Measurements from ENCODE around the gene TMEM214.

TMEM214 gene

DNA sequence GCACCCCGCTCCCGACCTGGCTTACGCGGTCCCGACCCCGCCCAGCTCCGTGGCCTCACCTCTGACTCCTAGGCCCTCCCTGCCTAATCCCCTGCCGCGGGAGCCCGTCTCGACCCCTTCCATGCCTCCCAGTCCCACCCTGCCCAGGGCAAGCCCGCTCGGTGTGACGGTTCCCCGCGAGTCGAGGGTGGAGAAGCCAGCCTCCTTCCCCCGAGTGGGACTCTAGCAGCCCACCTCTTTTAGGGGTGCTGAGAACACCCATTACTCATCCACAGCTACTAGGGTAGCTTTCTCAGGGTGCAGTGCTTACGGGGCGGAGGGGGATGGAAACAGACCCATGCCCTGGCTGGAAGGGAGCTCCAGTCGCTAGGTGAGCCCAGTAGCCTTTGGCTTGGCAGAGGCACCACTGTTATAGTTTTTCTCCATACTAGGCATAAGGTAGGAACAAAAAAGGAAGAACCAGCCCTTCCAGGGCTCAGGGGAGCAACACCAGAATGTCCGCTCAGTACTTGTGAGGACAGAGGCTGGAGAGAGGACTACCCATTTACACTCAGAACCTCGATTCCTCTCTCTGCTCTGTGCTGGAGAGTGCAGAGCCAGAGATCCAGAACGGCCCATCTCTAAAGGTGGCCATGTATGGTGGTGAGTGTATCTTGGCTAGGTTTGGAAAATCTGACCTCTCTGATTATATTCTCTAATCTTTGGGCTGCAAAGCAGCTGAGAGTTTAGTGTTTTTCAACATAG is 19.3 kb downstream of the TMEM214 start:
- Mint-ChIP-seq H3K27ac (peak overlapping the region; percentile 72), H3K4me1 (peaks cover 26% of the 10 kb centered on the region), H3K27me3 (ENCODE audit: low read depth, poor library complexity) (peaks cover 14% of the 10 kb centered on the region), H3K4me3 (peak overlapping the region; percentile 94), H3K36me3 (ENCODE audit: low read depth) (peaks cover 38% of the 10 kb centered on the region), H3K9me3 (peaks cover 15% of the 10 kb centered on the region)
- no peak for DNase-seq
- TF ChIP-seq, protein P1, sequence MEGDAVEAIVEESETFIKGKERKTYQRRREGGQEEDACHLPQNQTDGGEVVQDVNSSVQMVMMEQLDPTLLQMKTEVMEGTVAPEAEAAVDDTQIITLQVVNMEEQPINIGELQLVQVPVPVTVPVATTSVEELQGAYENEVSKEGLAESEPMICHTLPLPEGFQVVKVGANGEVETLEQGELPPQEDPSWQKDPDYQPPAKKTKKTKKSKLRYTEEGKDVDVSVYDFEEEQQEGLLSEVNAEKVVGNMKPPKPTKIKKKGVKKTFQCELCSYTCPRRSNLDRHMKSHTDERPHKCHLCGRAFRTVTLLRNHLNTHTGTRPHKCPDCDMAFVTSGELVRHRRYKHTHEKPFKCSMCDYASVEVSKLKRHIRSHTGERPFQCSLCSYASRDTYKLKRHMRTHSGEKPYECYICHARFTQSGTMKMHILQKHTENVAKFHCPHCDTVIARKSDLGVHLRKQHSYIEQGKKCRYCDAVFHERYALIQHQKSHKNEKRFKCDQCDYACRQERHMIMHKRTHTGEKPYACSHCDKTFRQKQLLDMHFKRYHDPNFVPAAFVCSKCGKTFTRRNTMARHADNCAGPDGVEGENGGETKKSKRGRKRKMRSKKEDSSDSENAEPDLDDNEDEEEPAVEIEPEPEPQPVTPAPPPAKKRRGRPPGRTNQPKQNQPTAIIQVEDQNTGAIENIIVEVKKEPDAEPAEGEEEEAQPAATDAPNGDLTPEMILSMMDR (IDR thresholded peaks at IDR 0.05): no peak

DNA sequence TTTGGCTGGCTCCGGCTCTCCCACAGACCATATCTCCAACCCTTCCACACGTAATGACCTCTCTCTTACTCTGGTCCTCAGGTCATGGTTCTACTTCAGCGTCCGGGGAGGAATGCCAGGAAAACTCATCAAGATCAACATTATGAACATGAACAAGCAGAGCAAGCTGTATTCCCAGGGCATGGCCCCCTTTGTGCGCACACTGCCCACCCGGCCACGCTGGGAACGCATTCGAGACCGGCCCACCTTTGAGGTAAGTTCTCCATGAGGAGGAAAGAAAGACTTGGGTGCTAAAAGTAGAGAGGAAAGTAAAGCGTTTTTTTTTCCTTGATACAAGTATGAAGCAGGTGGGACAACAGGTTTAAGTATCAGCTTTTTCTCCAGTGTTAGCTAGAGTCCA is 20.6 kb downstream of the TMEM214 start:
- H3K36me3 Mint-ChIP-seq (ENCODE audit: low read depth): peaks cover 34% of the 10 kb centered on the region
- no peak overlapping the region for H3K27ac Mint-ChIP-seq

DNA sequence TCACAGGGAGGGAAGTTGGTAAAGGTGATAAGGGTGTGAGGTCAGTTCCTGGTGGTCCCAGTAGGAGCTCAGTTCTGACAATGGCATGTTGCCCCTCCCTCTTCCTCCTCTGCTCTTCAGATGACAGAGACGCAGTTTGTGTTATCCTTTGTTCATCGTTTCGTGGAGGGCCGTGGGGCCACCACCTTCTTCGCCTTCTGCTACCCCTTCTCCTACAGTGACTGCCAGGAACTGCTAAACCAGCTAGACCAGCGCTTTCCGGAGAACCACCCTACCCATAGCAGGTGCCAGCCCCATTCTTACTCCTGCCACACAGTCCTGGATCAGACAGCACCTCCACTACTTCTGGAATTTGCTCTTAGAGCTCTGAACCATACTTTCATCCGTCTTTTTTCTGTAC is 21.0 kb downstream of the TMEM214 start:
- Mint-ChIP-seq H3K4me3 (no peak overlapping the region), H3K27ac (no peak overlapping the region)
- TF ChIP-seq, protein P1 (IDR thresholded peaks at IDR 0.05): no peak

More for the DNA sequence above, 20.6 kb downstream of the TMEM214 start:
- H3K9me3 Mint-ChIP-seq: peaks cover 9% of the 10 kb centered on the region
- H3K4me1 Mint-ChIP-seq: peaks cover 22% of the 10 kb centered on the region
- TF ChIP-seq, protein P1 (IDR thresholded peaks at IDR 0.05): no peak
- H3K4me3 Mint-ChIP-seq: peak overlapping the region; percentile 94
- peaks cover 14% of the 10 kb centered on the region for H3K27me3 Mint-ChIP-seq (ENCODE audit: low read depth, poor library complexity)
- no peak for DNase-seq

DNA sequence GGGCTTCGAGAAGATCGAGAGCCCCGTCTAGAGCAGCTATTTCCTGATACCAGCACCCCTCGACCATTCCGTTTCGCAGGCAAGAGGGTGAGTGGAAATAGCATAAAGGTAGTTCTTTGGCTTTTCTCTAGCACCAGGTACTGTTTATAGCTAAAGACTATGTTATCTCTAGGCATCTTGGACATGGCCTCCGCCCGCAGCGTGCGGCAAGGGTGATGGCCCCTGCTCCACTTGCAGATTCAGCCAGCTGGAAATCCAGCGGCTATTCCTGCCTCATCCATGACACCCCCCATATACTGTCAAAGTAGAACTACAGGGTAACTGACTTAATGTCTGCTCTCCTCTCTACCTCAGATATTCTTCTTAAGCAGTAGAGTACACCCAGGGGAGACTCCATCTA is 22.0 kb downstream of the TMEM214 start:
- Mint-ChIP-seq H3K4me3 (no peak overlapping the region), H3K27me3 (ENCODE audit: low read depth, poor library complexity) (peaks cover 14% of the 10 kb centered on the region), H3K4me1 (peaks cover 15% of the 10 kb centered on the region), H3K27ac (no peak overlapping the region), H3K9me3 (peaks cover 7% of the 10 kb centered on the region), H3K36me3 (ENCODE audit: low read depth) (peaks cover 48% of the 10 kb centered on the region)
- TF ChIP-seq, protein P1 (IDR thresholded peaks at IDR 0.05): no peak
- no peak for DNase-seq

More for the DNA sequence above, 21.0 kb downstream of the TMEM214 start:
- H3K9me3 Mint-ChIP-seq: peaks cover 7% of the 10 kb centered on the region
- no peak for DNase-seq
- peaks cover 22% of the 10 kb centered on the region for H3K4me1 Mint-ChIP-seq
- peaks cover 14% of the 10 kb centered on the region for H3K27me3 Mint-ChIP-seq (ENCODE audit: low read depth, poor library complexity)
- peaks cover 39% of the 10 kb centered on the region for H3K36me3 Mint-ChIP-seq (ENCODE audit: low read depth)

- H3K9me3 Mint-ChIP-seq: no peaks in the 10 kb centered on the region
- no peak for DNase-seq
- H3K4me3 Mint-ChIP-seq: no peak overlapping the region
- no peaks in the 10 kb centered on the region for H3K27me3 Mint-ChIP-seq (ENCODE audit: low read depth, poor library complexity)
- TF ChIP-seq, protein P1 (IDR thresholded peaks at IDR 0.05): no peak
- H3K36me3 Mint-ChIP-seq (ENCODE audit: low read depth): peaks cover 55% of the 10 kb centered on the region
- H3K4me1 Mint-ChIP-seq: peaks cover 11% of the 10 kb centered on the region
- no peak overlapping the region for H3K27ac Mint-ChIP-seq
Observed at GRCh38 chr2:27057184-27057583, 24.4 kb downstream of the TMEM214 start.

- no peak for DNase-seq
- Mint-ChIP-seq H3K36me3 (ENCODE audit: low read depth) (peaks cover 61% of the 10 kb centered on the region), H3K27ac (no peak overlapping the region), H3K9me3 (no peaks in the 10 kb centered on the region), H3K27me3 (ENCODE audit: low read depth, poor library complexity) (no peaks in the 10 kb centered on the region), H3K4me3 (no peak overlapping the region), H3K4me1 (peaks cover 2% of the 10 kb centered on the region)
- TF ChIP-seq, protein P1 (IDR thresholded peaks at IDR 0.05): no peak
Observed at GRCh38 chr2:27058210-27058609, 25.4 kb downstream of the TMEM214 start.

All from nephron progenitor cell (in vitro differentiated cells).